H1 (cell line): Measurements from ENCODE around the gene PUSL1. TPM values are rescaled to one million over a fixed set of nuclear protein-coding genes. Genes with fewer than 3 reads are reported as not detected.

Source experiments
- CTCF ChIA-PET: fragments of 300-600 bp; sonication (Branson Sonifier 250); formaldehyde crosslinking; loops from one replicate; lab custom pipeline; 2021; ENCODE audit not compliant: partially characterized antibody; lab: Charles Lee
- POLR2A ChIA-PET: fragments of 300-600 bp; sonication (Branson Sonifier 250); formaldehyde crosslinking; loops from one replicate; lab custom pipeline; 2021; ENCODE audit warnings: inconsistent platforms; ENCODE audit not compliant: partially characterized antibody; lab: Charles Lee
- DNase-seq, 2 experiments: peaks; one replicate each; pipeline versions ENCODE4 v3.0.0 to v3.0.0-alpha.2; 2010 to 2022; ENCODE audit warnings: low spot score in 2 of 2, low read depth in 1 of 2, mixed read lengths in 1 of 2
- FAIRE-seq: peaks from 2 replicates; lab custom pipeline; 2011; peaks lifted over from hg19 to GRCh38; lab: Jason Lieb, UNC
- H2AFZ ChIP-seq: 2 replicates; pipeline ENCODE4 v1.8.1; 2012; ENCODE audit warnings: low read length, inconsistent platforms
- H2AK5ac ChIP-seq: 2 replicates; pipeline ENCODE4 v1.6.1; 2013; ENCODE audit warnings: low read depth, low read length
- H2BK120ac ChIP-seq: replicated peaks from 2 replicates; pipeline ENCODE3; 2013; ENCODE audit warnings: low read depth, low read length, inconsistent platforms
- H2BK12ac ChIP-seq: 2 replicates; pipeline ENCODE4 v1.6.1; 2013; ENCODE audit warnings: low read depth, low read length
- H2BK15ac ChIP-seq: 2 replicates; pipeline ENCODE4 v1.6.1; 2013; ENCODE audit warnings: low read length
- H2BK20ac ChIP-seq: 2 replicates; pipeline ENCODE4 v1.6.1; 2013; ENCODE audit warnings: low read length
- H2BK5ac ChIP-seq: 2 replicates; pipeline ENCODE4 v1.6.1; 2013; ENCODE audit warnings: low read depth, low read length
- H3K14ac ChIP-seq: 2 replicates; pipeline ENCODE4 v1.6.1; 2013; ENCODE audit warnings: inconsistent platforms; ENCODE audit not compliant: insufficient read length
- H3K18ac ChIP-seq: 2 replicates; pipeline ENCODE4 v1.6.1; 2013; ENCODE audit warnings: low read length; ENCODE audit errors: extremely low read depth
- H3K23ac ChIP-seq: 2 replicates; pipeline ENCODE4 v1.6.1; 2013; ENCODE audit warnings: inconsistent platforms; ENCODE audit not compliant: insufficient read length
- H3K23me2 ChIP-seq: 2 replicates; pipeline ENCODE4 v1.6.1; 2013; ENCODE audit warnings: low read depth, low read length
- H3K27ac ChIP-seq: 2 replicates; pipeline ENCODE4 v1.6.1; 2011; ENCODE audit warnings: low read depth, low read length, inconsistent platforms
- H3K27me3 ChIP-seq, 4 experiments: replicated peaks in 1 of 4; 1 replicate in 1 of 4; 2 replicates in 3 of 4; pipeline versions ENCODE4 v1.6.1 to v1.8.1; 2011 to 2013; ENCODE audit warnings: low read length in 3 of 4, mild to moderate bottlenecking in 3 of 4, inconsistent platforms in 2 of 4, mixed read lengths in 2 of 4, moderate library complexity in 1 of 4; ENCODE audit not compliant: control insufficient read depth in 3 of 4, insufficient read depth in 3 of 4; ENCODE audit errors: extremely low read depth in 1 of 4
- H3K36me3 ChIP-seq, 4 experiments: 2 replicates each; pipeline versions ENCODE4 v1.6.1 to v1.8.1; 2011 to 2013; ENCODE audit warnings: mild to moderate bottlenecking in 4 of 4, low read length in 3 of 4, moderate library complexity in 2 of 4, control low read depth in 1 of 4, inconsistent platforms in 1 of 4; ENCODE audit not compliant: insufficient read depth in 4 of 4, control insufficient read depth in 2 of 4
- H3K4ac ChIP-seq: replicated peaks from 2 replicates; pipeline ENCODE3; 2013; ENCODE audit warnings: low read length, low read depth, mixed read lengths, inconsistent platforms; ENCODE audit not compliant: insufficient read length
- H3K4me1 ChIP-seq, 4 experiments: replicated peaks in 1 of 4; 1 replicate in 1 of 4; 2 replicates in 3 of 4; pipeline versions ENCODE4 v1.6.1 to v1.8.1; 2011 to 2013; ENCODE audit warnings: low read length in 3 of 4, inconsistent platforms in 2 of 4, mixed read lengths in 1 of 4; ENCODE audit not compliant: insufficient read depth in 4 of 4, control insufficient read depth in 3 of 4
- H3K4me2 ChIP-seq, 2 experiments: 2 replicates each; pipeline versions ENCODE4 v1.6.1 to v1.8.1; 2011 to 2013; ENCODE audit warnings: low read depth in 2 of 2, low read length in 2 of 2, control low read depth in 1 of 2, inconsistent platforms in 1 of 2, mild to moderate bottlenecking in 1 of 2; ENCODE audit not compliant: insufficient read depth in 1 of 2
- H3K4me3 ChIP-seq, 4 experiments: fragments of 200-600, 300-600 bp in 1 of 4; sonication (generic), shearing (Covaris generic), sonication (Bioruptor Twin) in 1 of 4; 2 replicates each; pipeline versions ENCODE4 v1.5.1 to v1.8.1; 2011 to 2016; ENCODE audit warnings: low read length in 4 of 4, low read depth in 3 of 4, control low read depth in 2 of 4, inconsistent platforms in 2 of 4, mild to moderate bottlenecking in 2 of 4, mixed read lengths in 1 of 4, moderate library complexity in 1 of 4; ENCODE audit not compliant: insufficient read depth in 2 of 4; ENCODE audit errors: extremely low read depth in 1 of 4
- H3K56ac ChIP-seq: replicated peaks from 2 replicates; pipeline ENCODE3; 2013; ENCODE audit warnings: low read depth, mild to moderate bottlenecking, mixed read lengths, low read length, inconsistent platforms; ENCODE audit not compliant: insufficient read length
- H3K79me1 ChIP-seq: 2 replicates; pipeline ENCODE4 v1.6.1; 2013; ENCODE audit warnings: low read depth, low read length, control low read depth
- H3K79me2 ChIP-seq, 2 experiments: 2 replicates each; pipeline versions ENCODE4 v1.6.1 to v1.8.1; 2012 to 2013; ENCODE audit warnings: low read length in 2 of 2, mild to moderate bottlenecking in 2 of 2, inconsistent platforms in 1 of 2; ENCODE audit not compliant: insufficient read depth in 2 of 2, control insufficient read depth in 1 of 2
- H3K9ac ChIP-seq, 4 experiments: replicated peaks in 1 of 4; 1 replicate in 1 of 4; 2 replicates in 3 of 4; pipeline versions ENCODE4 v1.6.1 to v1.8.1; 2011 to 2013; ENCODE audit warnings: low read depth in 3 of 4, low read length in 3 of 4, control low read depth in 2 of 4, mild to moderate bottlenecking in 2 of 4, moderate library complexity in 2 of 4, inconsistent platforms in 1 of 4; ENCODE audit errors: extremely low read depth in 1 of 4
- H3K9me3 ChIP-seq, 2 experiments: 2 replicates each; pipeline versions ENCODE4 v1.6.1 to v1.8.1; 2012 to 2013; ENCODE audit warnings: mild to moderate bottlenecking in 2 of 2, moderate library complexity in 2 of 2, control low read depth in 1 of 2, inconsistent platforms in 1 of 2, low read depth in 1 of 2, low read length in 1 of 2, mixed read lengths in 1 of 2; ENCODE audit not compliant: insufficient read depth in 2 of 2
- H4K20me1 ChIP-seq, 2 experiments: replicated peaks in 1 of 2; 2 replicates each; pipeline versions ENCODE3 to v1.8.1; 2011 to 2013; ENCODE audit warnings: inconsistent platforms in 2 of 2, low read length in 2 of 2, mild to moderate bottlenecking in 1 of 2; ENCODE audit not compliant: insufficient read depth in 2 of 2, control insufficient read depth in 1 of 2
- H4K5ac ChIP-seq: 2 replicates; pipeline ENCODE4 v1.6.1; 2013; ENCODE audit warnings: low read length, low read depth, mixed read lengths, inconsistent platforms; ENCODE audit not compliant: insufficient read length
- H4K8ac ChIP-seq: 2 replicates; pipeline ENCODE4 v1.8.0; 2013; ENCODE audit warnings: mild to moderate bottlenecking, moderate library complexity, low read length, inconsistent platforms; ENCODE audit not compliant: insufficient read depth; ENCODE audit errors: extremely low read depth
- H4K91ac ChIP-seq: replicated peaks from 2 replicates; pipeline ENCODE3; 2013; ENCODE audit warnings: low read length, mixed read lengths, inconsistent platforms; ENCODE audit not compliant: insufficient read length
- KDM1A ChIP-seq: fragments of 200-600, 300-600 bp; sonication (generic); IDR thresholded peaks from 2 replicates; pipeline ENCODE4 v1.7.1; 2016; ENCODE audit warnings: mild to moderate bottlenecking, low read length, borderline replicate concordance
- KDM4A ChIP-seq: IDR thresholded peaks from one replicate; pipeline ENCODE4 v1.7.1; 2012; ENCODE audit warnings: low read depth, mild to moderate bottlenecking, moderate library complexity, low read length, inconsistent platforms; ENCODE audit not compliant: severe bottlenecking
- MAX ChIP-seq: IDR thresholded peaks from 2 replicates; pipeline ENCODE4 v1.6.1; 2012; ENCODE audit warnings: inconsistent platforms
- RXRA ChIP-seq: IDR thresholded peaks from 2 replicates; pipeline ENCODE4 v1.6.1; 2011; ENCODE audit warnings: low read depth, mild to moderate bottlenecking, low read length, moderate library complexity; ENCODE audit not compliant: insufficient read depth
- SIN3A ChIP-seq, 2 experiments: IDR thresholded peaks in 1 of 2; conservative IDR thresholded peaks in 1 of 2; 2 replicates each; pipeline ENCODE4 v1.6.1; 2011 to 2012; ENCODE audit warnings: low read length in 2 of 2, improper control_type of control experiment in 1 of 2, low read depth in 1 of 2, mild to moderate bottlenecking in 1 of 2
- SIX5 ChIP-seq: IDR thresholded peaks from 2 replicates; pipeline ENCODE4 v1.6.1; 2011; ENCODE audit warnings: mild to moderate bottlenecking, low read depth, low read length
- WGBS, 2 experiments: shearing (Covaris generic) in 1 of 2; methylation state at CpG; one replicate each; pipeline versions ENCODE4 v1.1.6 to v1.1.7; 2013 to 2015; ENCODE audit warnings: low lambda C conversion rate in 2 of 2, mixed read lengths in 2 of 2, inconsistent platforms in 1 of 2, low coverage in 1 of 2, missing lambda C conversion rate in 1 of 2; ENCODE audit not compliant: insufficient replicate concordance in 2 of 2, insufficient coverage in 1 of 2, insufficient read length in 1 of 2; ENCODE audit errors: extremely low coverage in 1 of 2, missing lambda C conversion rate in 1 of 2; 5-methylcytosine and 5-hydroxymethylcytosine counted together
- polyA plus RNA-seq, 7 experiments: library from polyadenylated mRNA; depleted of rRNA in 3 of 7; stranded (reverse) in 5 of 7; unstranded in 2 of 7; fragments of >200 nt in 5 of 7; fragments of 200-250 nt in 2 of 7; gene quantifications; 1 replicate in 5 of 7; 2 replicates in 1 of 7; 4 replicates in 1 of 7; pipeline versions ENCODE4 v1.2.1 to v1.2.3, GENCODE V29; 2011 to 2013; ENCODE audit warnings: missing spikeins in 2 of 7, mixed read lengths in 2 of 7
- total RNA-seq: library from RNA; stranded (reverse); fragmentation: NEBNext Ultra II Directional; extraction: Animal tissue kit (Norgen Biotek cat#: 25700); gene quantifications from 2 replicates; pipeline ENCODE4 v1.2.1, GENCODE V29; 2021

PUSL1 gene
- total and polyA plus RNA-seq, 2 of the 8 experiments (the other 6 are each of a cell fraction or from before 2014, with no cell fraction given): 38.8 to 87.4 TPM

DNA sequence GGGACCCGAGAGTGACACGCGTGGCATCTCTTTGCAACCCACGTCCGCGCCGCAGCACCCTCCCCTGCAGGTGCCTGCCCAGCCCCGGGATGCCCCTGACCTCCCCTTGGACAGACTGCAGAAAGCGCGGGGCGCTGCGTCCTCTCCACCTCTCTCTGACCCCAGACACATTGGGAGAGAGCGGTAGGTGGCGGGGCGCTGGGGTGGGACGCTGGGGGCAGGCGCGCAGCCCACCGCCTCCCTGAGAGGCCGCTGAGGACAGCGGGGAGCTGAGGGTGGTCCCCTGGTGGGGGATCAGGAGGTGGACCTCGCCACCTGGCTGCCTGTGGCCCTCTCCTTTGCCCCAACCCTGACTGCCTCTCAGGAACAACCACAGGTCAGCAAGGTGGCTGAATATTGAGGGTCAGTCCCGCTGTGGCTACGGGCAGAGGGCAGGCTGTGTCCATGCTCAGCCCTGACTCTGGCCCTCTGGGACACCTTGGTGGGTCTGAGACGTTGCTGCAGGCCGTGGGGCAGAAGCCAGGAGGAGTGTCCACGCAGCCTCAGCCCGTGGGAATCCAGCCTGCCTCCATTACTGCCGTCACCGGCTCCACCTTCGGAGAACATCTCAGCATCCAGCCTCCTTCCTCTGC is 34.0 kb upstream of the PUSL1 start:
- no peak for DNase-seq
- Histone ChIP-seq H2BK20ac (no peak overlapping the region), H3K18ac (peak overlapping the region; percentile 5; the same call in 1 of the 2 replicates), H3K27ac (no peak overlapping the region), H3K14ac (no peak overlapping the region), H2BK5ac (no peak overlapping the region), H3K4ac (peak overlapping the region; percentile 75), H2AFZ (peak overlapping the region; percentile 9; the same call in 1 of the 2 replicates), H3K27me3 (no peaks in the 10 kb centered on the region; a peak in 1 of 7 replicates), H3K23ac (no peak overlapping the region), H4K91ac (peak overlapping the region; percentile 22), H3K56ac (peak overlapping the region; percentile 3), H3K36me3 (no peaks in the 10 kb centered on the region), H4K8ac (peak overlapping the region; percentile 54), H2BK15ac (0 out of 2 replicates have a peak overlapping the region, but pooled peaks have one; percentile 7), H2BK12ac (peak overlapping the region; percentile 18; the same call in 1 of the 2 replicates), H3K4me3 (peak overlapping the region; percentile 37 to 99 (median 48)), H3K4me1 (peaks cover 0 to 17% (median 8%) of the 10 kb centered on the region in 4 experiments; a peak in 5 of 7 replicates), H4K5ac (no peak overlapping the region), H2AK5ac (no peak overlapping the region), H3K79me1 (peaks cover 19% of the 10 kb centered on the region), H3K9me3 (no peaks in the 10 kb centered on the region), H3K4me2 (peak overlapping the region; percentile 81 to 83), H3K9ac (peak overlapping the region in 1 of 4 experiments; percentile 23; a peak in 2 of 7 replicates), H4K20me1 (peaks cover 20 to 22% of the 10 kb centered on the region in 2 experiments), H3K79me2 (peaks cover 12 to 40% of the 10 kb centered on the region in 2 experiments; a peak in 3 of 4 replicates), H2BK120ac (no peak overlapping the region), H3K23me2 (peaks cover 12% of the 10 kb centered on the region; the same call in 1 of the 2 replicates)
- TF ChIP-seq SIX5: no peak
- TF ChIP-seq SIN3A (conservative IDR thresholded peaks at IDR 0.05 in 1 of 2, IDR thresholded peaks at IDR 0.05 in 1 of 2; ENCODE audit: low read depth in 1 of 2, low read length in 2 of 2): peak in 1 of 2 experiments; percentile 10; a peak in 1 of 4 replicates
- TF ChIP-seq KDM1A: no peak
- TF ChIP-seq MAX: 0 out of 2 replicates have a peak, but pooled peaks have one; percentile 1
- peak; percentile 35 for TF ChIP-seq KDM4A
- TF ChIP-seq RXRA: no peak
- 66% methylated on average over 11 of the region's 31 CpGs; no CpG with 5 or more reads in 1 of the 2 experiments for WGBS, 2 experiments
- ChIA-PET POLR2A (interaction anchor here (0.7 to 3.0 kb wide), 5 partner anchors 11 to 130 kb away, joined by 3 to 12 read pairs (median 5); no protein-coding TSS in a partner anchor), CTCF (interaction anchor here (1.4 to 1.7 kb wide), 2 partner anchors 10 to 17 kb away, joined by 5 to 6 read pairs; no protein-coding TSS in a partner anchor)
- FAIRE-seq: no peak
